Uterus (tissue), 2 donors: Measurements from ENCODE around the gene ACTL8.

Experiments used
- POLR2A ChIP-seq, 2 donors: fragments of 450-650 bp; IDR thresholded peaks; one replicate each; pipeline ENCODE4 v1.6.1; 2016; ENCODE audit warnings: antibody characterized with exemption in 2 of 2, mild to moderate bottlenecking in 1 of 2, moderate library complexity in 1 of 2
- TF ChIP-seq, protein P1 (sequence below), 4 experiments: fragments of 200-600 bp in 2 of 4; fragments of 450-650 bp in 2 of 4; sonication (generic) in 2 of 4; IDR thresholded peaks; one replicate each; pipeline ENCODE4 v1.5.1; 2016 to 2019; ENCODE audit warnings: antibody characterized with exemption in 4 of 4, mild to moderate bottlenecking in 2 of 4, moderate library complexity in 1 of 4

DNA sequence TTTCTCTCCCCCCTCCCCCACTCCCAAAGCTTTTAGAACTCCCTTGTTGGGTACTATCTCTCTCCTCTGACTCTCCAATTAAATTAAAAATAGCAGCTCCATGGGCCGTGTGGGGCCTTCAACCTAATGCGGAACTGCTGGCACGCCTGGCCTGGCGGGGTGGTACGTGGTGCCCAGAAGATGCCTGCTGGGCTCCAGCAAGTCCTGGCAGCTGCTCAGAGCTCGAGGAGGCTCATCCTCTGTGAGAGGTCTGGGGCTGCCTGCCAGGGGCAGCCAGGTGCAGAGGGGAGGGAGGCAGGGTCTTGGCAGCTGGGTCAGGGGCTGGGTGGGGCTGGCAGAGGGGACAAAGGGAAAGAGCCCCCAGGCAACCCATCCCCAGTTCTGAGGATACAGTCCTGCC lies 74.4 kb downstream of the ACTL8 start:
- TF ChIP-seq, protein P1, sequence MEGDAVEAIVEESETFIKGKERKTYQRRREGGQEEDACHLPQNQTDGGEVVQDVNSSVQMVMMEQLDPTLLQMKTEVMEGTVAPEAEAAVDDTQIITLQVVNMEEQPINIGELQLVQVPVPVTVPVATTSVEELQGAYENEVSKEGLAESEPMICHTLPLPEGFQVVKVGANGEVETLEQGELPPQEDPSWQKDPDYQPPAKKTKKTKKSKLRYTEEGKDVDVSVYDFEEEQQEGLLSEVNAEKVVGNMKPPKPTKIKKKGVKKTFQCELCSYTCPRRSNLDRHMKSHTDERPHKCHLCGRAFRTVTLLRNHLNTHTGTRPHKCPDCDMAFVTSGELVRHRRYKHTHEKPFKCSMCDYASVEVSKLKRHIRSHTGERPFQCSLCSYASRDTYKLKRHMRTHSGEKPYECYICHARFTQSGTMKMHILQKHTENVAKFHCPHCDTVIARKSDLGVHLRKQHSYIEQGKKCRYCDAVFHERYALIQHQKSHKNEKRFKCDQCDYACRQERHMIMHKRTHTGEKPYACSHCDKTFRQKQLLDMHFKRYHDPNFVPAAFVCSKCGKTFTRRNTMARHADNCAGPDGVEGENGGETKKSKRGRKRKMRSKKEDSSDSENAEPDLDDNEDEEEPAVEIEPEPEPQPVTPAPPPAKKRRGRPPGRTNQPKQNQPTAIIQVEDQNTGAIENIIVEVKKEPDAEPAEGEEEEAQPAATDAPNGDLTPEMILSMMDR (IDR thresholded peaks at IDR 0.05), result no peak
- no peak for TF ChIP-seq POLR2A (IDR thresholded peaks at IDR 0.05)
